Stimulated activated CD8-positive, alpha-beta memory T cell treated with anti-CD3 and anti-CD28 coated beads, Interleukin-4, amount 100 ng/mL, for 1 hour (primary cell): ENCODE data around the gene SLC25A25.
"Not testable (repeated sequence)": the region's sequence is repeated elsewhere in the genome, so short reads cannot be mapped to it uniquely, and the experiment has no call there.

Source experiments
- DNase-seq, 2 donors: peaks; one replicate each; pipeline ENCODE4 v3.0.0-alpha.2; 2020; ENCODE audit warnings: low read depth in 2 of 2, low spot score in 1 of 2

Gene SLC25A25

GRCh38 chr9:128051932-128052709 is 15.9 kb upstream of the SLC25A25 start:
- no peak for DNase-seq

- no peak for DNase-seq
Observed at GRCh38 chr9:128053560-128053959, 14.5 kb upstream of the SLC25A25 start.

- no peak for DNase-seq
Observed at GRCh38 chr9:128054087-128054486, 13.9 kb upstream of the SLC25A25 start.

GRCh38 chr9:128055344-128056040 is 12.5 kb upstream of the SLC25A25 start:
- no peak for DNase-seq

GRCh38 chr9:128056086-128056485 is 11.9 kb upstream of the SLC25A25 start:
- DNase-seq = no peak

GRCh38 chr9:128056887-128057723 is 10.9 kb upstream of the SLC25A25 start:
- DNase-seq = no peak

- DNase-seq = no peak
Observed at GRCh38 chr9:128057724-128058409, 10.2 kb upstream of the SLC25A25 start.

GRCh38 chr9:128059365-128059983 is 8.6 kb upstream of the SLC25A25 start:
- no peak for DNase-seq

- DNase-seq = no peak
Observed at GRCh38 chr9:128061275-128061960, 6.6 kb upstream of the SLC25A25 start.

GRCh38 chr9:128062279-128062678 is 5.8 kb upstream of the SLC25A25 start:
- DNase-seq = no peak

- no peak for DNase-seq
Observed at GRCh38 chr9:128062846-128063831, 4.9 kb upstream of the SLC25A25 start.

GRCh38 chr9:128065907-128066712 is 1.9 kb upstream of the SLC25A25 start:
- no peak for DNase-seq

- DNase-seq = peak; percentile 72 to 93
Observed at GRCh38 chr9:128066713-128067644, 1.1 kb upstream of the SLC25A25 start, which contains the start of gene NAIF1. TSS of gene NAIF1 (minus strand) at chr9:128067320. CDS start at chr9:128067101, 219 bp downstream.

- DNase-seq = peak in 1 of 2 donors; percentile 14
Observed at GRCh38 chr9:128068386-128069205, 564 bp downstream of the SLC25A25 start.

GRCh38 chr9:128070874-128071273 is 2.8 kb downstream of the SLC25A25 start:
- DNase-seq = no peak

GRCh38 chr9:128071475-128071874 is 3.4 kb downstream of the SLC25A25 start:
- DNase-seq = not testable (repeated sequence)
